Measurements from ENCODE around the gene FOXO1.
"Not testable (repeated sequence)": the region's sequence is repeated elsewhere in the genome, so short reads cannot be mapped to it uniquely, and the experiment has no call there.

FOXO1 gene

DNA sequence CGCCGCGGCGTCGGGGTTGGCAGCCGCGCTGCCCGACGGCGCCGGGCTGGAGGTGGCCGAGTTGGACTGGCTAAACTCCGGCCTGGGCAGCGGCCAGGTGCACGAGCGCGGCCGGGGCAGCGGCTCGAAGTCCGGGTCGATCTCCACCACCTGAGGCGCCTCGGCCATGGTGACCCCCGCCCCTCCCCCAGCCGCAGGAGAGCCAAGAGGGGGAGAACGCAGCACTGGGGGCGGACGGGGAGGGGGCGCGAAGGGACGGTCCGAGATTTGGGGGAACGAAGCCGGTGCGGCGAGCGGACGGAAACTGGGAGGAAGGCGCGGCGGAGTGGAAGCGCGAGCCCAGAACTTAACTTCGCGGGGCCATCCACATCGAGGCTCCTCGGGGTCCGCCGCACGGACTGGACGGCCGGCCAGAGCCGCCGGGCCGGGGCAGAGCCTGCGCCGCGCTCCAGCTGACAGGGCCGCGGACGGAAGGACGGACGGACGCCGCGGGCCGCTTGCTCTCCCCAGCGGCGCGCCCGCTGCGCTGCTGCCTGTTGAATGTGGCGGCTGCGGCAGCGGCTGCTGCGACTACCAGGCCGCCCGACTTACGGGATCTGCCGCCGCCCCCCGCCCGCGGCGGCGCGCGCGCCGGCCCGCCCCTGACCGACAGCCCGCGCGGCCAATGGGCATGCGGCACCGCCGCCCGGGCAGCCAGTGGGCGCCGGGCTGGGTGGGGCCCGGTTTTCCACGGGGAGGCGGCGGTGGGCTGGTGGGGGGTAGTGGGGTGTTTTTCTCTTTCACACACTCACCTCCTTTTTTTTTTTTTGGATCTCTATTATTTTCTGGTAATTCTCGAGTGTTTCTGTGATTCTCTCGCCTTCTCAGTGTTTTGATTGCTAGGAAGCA is at the start of gene FOXO1:
Gene FOXO1, minus strand, starts transcription at position 597 of the 888 bp plus-strand sequence. Its CDS starts 429 bp downstream, at position 168.
- DNase-seq (ENCODE audit: low read depth in 2 of 2): peak; percentile 74 to 77

DNA sequence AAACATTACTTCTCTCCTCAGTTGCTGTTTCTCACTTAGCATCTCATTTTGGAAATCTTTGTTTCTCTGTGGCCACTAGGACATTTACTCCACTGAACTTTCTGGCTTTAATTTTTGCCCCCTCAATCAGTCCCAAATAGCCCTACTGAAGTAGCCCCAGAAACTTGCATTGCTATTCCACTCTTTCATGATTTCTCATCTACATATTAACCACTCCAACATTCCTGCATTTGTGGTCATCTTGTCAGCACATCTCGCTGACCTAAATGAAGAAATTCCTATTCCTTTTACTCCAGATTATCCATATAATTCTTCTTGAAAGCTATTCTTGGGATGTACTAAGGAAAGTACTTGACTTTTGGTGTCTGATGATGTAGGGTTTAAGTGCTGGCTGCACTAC is 48.0 kb upstream of the FOXO1 start:
- DNase-seq (ENCODE audit: low read depth in 2 of 2): not testable (repeated sequence)

DNA sequence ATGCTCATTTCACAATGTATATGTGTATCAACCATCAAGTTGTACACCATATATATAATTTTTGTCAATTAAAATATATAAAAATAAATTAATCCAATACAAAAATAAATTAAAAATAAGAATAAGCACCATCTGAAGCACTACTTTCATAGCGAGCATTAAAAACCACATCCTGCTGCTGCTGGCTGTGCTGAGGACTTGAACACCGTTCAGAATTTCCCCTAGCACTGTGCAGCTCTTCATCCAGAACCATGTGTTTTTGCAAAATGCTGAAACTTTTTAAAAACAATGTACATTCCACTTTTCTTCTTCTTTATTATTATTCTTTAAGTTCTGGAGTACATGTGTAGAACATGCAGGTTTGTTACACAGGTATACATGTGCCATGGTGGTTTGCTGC is 40.0 kb upstream of the FOXO1 start:
- no peak for DNase-seq (ENCODE audit: low read depth in 2 of 2)

DNA sequence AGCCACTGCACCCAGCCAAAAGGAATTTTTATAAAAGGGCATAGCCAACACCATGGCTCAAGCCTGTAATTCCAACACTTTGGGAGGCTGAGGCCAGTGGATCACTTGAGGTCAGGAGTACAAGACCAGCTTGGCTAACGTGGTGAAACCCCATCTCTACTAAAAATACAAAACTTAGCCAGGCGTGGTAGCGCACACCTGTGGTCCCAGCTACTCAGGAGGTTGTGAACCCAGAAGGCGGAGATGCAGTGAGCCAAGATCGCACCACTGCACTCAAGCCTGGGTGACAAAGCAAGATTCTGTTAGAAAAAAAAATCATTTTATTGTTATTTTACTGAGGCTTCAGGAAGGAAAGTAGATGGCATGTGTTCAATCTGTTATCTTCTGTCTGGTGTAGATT is 31.3 kb upstream of the FOXO1 start:
- DNase-seq (ENCODE audit: low read depth in 2 of 2): no peak

DNA sequence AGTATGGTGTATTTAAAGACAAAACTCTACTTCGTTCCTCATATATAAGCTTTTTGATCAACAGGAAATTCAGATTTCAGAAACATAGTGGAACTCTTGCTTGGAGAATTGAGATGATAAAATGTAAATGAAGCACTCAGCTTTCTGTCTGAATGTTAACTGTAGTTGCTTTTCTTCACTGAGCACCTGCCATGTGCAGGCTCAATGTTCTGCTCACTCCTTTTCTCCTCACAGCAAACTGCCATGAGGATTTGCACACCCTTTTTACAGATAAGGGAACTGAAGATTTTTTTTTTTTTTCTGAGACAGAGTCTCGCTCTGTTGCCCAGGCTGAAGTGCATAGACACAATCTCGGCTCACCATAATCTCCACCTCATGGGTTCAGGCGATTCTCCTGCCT is 28.0 kb upstream of the FOXO1 start:
- no peak for DNase-seq (ENCODE audit: low read depth in 2 of 2)

DNA sequence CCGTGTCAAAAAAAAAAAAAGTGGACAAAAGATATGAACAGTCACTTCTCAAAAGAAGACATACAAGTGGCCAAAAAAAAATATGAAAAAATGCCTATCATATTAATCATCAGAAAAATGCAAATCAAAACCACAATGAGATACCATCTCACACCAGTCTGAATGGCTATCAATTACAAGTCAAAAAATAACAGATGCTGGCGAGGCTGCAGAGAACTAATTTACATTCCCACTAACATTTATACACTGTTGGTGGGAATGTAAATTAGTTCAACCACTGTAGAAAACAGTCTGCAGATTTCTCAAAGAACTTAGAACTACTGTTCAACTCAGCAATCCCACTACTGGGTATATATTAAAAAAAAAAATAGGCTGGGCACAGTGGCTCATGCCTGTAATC is 26.5 kb upstream of the FOXO1 start:
- DNase-seq (ENCODE audit: low read depth in 2 of 2): no peak

DNA sequence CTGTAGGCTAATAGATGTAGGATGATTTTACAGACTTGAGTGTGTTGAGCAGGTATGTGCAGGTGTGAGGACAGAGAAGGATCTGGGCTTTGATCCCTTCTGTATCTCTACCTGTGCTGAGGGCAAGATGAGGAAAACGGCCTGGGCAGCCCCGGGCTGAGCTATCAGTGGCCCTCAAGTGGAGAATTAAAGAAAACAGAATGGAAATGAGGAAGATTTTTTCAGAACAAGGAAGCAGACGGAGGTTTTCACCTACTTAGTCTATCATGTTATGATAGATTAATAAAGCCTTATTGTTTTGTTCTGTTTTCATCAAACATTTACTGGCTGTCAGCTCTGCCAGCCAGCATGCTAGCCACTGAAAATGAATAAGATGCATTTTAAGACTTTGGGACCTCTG is 22.3 kb upstream of the FOXO1 start:
- no peak for DNase-seq (ENCODE audit: low read depth in 2 of 2)

DNA sequence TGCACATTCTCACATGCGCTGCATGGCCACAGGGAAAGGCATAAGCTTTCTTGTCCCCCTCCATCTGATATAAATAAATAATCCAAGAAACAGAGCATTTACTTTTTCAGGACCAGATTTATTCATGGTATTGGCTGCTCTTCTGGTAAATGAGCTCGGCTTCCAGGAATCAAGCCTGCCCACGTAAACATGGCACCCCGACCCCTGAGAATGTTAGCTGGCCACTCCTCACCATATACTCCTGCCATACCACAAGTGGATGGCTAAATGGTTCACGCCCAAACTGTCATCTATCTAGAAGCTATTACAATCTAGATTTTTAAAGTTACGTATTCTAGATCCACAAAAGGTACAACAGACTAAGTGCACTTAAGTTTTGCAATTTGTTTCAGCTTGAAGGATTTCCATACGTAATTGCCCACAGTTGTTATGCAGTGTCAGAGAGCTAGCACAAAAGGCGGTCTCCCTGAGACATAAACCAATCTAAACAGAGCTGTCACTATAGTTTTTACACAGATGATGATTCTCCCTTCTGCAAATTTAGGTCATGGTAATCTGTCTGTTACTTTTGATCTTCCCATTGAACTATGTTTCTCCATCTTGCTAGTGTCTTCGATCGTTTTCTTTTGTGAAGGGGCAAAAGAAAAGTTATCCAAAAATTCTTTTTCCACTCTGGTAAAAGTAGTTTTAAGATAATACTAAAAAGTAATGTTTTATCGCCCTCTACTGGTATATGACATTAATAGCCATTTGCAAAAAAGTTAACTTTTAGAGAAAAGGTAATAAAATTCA is 16.2 kb upstream of the FOXO1 start:
- DNase-seq (ENCODE audit: low read depth in 2 of 2): no peak

DNA sequence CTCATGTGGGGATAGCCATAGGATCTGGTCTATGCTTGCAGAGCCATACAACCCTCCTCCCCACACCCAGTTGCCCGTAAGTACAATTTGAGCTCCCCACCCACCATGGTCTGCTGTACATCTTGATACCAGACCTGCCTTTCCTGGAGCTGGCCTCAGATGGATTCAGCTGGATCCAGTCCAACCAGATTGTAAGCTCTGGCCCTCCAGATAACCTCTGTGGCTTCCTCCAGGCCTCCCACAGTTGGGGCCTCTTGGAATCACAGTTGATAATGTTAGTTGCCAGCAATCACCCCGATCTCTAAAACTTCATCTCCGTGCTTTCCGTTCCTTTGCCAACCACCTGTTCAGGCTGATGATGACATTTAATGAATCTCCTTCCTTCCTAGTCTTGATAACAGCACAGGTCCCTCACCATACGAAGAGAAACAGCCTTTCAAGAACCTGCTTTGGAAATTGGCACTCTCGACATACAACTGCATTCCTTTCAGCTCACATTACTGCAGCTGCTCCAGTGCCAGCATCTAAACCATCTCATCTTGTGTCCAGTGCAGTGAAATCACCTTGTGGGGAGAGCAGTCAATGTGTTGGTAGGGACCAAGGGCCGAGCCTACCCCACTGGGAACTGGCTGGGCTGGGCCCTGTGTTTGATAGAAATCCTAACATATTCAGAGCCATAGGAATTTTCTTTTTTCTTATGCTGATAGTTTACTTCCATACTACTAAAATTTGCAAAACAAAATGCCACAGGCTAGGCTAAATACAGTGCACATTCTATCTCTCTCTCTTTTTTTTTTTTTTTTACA is 15.1 kb upstream of the FOXO1 start:
- no peak for DNase-seq (ENCODE audit: low read depth in 2 of 2)

DNA sequence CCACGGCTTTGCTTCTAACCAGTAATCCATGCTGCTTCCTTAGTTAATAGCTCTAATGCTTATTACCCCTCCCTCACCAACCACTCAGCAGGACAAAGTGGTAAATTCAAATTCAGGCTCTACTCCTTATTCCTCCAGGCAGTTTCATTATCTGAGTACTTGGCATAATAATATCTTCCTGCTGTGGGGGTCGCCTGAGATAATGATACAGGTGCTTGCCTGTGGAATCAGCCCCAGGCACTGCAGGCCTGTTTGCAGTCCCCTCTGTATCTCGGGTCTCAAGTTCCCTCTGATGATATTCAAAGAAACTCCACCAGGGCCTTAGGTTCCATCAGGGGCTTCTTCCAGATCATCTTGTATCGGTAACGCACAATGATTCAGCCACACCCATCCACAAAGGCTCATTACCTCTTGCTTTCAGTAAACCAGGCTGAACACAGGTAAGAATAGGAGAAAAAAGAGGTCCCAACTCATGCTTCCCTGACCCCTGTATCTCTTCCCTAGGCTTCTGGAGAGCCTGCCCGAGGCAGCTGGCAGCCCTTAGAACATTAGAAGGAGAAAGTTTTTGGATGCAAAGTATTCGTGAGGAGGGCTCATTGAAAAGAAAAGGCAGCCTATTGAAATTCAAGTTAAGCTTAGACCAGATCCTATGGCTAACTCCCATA is 14.3 kb upstream of the FOXO1 start:
- DNase-seq (ENCODE audit: low read depth in 2 of 2): no peak

DNA sequence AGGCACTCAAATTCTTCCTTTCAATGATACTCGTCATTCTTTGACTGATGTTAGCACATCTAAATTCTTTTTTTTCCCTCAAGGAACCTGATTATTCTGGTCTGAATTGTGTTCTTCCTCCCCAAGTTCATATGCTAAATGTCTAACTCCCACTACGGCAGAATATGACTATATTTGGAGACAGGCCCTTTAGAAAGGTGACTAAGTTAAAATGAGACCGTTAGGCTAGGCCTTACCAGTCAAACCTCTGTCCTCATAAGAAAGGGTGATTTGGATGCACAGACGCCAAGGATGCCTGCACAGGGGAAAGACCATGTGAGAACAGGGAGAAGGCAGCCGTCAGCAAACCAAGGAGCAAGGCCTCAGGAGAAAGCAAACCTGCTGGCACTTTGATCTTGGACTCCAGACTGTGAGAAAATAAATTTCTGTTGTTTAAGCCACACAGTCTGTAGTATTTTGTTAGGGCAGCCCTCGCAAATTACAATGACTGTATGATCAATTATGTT is 13.1 kb upstream of the FOXO1 start:
- DNase-seq (ENCODE audit: low read depth in 2 of 2): no peak

DNA sequence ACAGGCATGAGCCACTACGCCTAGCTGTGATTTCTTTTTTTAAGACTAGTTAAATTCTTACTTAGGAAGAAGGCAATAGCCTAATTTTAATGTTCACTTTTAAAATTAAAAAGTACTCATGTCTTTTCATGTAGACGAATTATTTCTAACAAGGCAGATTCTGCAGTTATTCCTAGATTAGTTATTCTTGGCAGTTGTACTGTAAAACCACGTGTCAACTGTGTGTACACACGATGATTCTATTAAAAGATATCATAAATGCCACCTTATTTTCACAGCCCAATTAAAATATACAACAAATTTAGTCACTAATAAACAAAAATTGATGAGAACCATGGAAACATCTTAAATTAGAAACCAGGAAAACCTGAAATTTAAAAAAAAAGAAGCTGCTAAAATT is 10.6 kb upstream of the FOXO1 start:
- no peak for DNase-seq (ENCODE audit: low read depth in 2 of 2)

DNA sequence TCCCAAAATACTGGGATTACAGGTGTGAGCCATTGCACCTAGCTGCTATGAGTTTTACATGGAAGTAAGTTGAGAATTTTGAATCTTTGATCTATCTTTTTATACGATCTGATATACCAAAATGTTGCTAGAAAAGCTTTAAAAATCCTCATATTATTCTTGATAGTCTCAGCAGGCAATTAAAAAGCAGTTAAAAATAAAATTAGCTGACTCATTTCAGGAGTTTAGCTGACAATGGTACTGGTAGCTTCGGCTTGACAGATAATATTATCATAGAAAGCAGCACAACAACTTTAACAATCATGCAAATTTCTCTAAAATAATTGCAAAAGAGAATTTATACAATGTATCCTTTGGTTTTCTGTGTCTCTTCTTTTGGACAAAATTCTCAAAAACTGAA is 9.6 kb upstream of the FOXO1 start:
- no peak for DNase-seq (ENCODE audit: low read depth in 2 of 2)

DNA sequence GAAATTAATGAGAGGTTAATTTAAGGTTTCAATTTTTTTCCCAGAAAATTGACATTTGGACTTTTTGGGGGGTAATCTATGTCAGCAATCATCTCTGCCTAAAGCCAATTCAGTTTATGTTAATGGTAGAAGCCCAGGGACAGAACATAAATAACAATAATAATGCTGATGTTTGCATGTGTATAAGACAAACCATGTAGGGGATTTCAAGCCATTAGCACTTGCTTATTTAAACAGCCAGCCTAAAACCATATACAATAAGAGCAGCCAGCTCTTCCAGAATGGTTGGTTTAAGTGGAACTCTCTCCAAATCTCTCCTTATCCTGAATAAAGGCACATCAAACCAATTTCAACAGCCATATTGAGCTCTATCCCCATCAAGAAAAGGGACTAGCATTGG is 7.0 kb upstream of the FOXO1 start:
- no peak for DNase-seq (ENCODE audit: low read depth in 2 of 2)

DNA sequence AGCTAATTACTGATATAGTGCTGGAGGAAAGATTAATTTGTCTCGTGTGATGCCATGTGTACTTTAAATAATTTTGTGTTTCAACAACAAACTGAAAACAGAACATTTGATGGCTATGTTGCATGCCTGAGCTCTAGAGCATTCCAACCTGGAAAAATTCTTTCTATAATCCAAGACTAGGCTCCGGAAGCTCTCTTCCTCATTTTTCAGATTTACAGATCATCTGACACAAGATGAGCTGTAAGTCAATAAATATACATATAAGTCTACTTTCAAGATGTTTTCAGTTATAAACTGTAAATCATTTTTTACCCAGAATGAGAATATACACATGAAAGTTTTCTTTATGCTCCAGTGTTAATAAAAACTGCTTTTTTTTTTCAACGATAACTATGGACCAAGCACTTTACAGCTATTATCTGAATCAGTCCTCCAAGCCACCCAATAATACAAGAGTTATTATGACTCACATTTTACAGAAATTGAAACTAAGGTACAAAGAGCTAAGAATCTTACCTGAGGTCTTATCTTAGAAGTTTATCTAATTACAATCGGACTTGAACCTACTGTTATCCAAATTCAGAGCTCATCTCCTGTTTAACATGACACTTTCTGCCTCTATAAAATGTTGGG is 6.4 kb upstream of the FOXO1 start:
- DNase-seq (ENCODE audit: low read depth in 2 of 2): no peak

DNA sequence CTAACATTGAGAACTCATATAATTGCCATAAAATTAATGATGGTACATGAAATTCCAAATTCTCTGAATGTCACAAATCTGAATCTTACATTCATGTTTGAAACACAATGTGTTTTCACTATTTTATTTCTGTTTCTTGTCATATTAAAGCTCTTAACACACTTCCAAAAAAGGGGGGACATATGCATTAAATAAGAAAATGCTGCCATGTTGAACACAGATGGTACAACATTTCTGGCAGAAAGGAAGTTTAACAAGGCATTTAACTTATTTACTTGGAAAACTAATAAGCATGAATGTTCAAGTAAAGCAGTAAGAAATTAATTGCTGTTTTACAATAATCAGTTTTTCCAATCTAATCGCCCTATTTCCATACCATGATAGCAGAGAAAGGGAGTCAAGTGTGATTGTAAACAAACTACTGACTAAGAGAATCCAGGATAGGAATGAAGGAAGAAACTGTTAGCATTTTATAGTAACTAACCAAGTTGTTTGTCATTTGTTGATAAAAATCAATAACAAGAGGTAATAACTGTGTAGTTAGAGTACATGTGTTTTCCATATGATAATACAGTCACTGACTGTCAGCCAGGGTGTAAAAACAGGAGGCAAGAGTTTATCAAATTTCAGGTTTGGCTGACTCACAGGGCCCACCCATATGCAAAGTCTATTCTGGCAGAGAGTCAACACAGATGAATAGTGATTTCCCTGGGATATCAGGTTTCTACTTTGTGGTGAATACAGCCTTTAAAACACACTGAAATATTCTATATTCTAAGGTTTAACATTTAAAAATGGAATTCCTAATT is 5.7 kb upstream of the FOXO1 start:
- DNase-seq (ENCODE audit: low read depth in 2 of 2): no peak

DNA sequence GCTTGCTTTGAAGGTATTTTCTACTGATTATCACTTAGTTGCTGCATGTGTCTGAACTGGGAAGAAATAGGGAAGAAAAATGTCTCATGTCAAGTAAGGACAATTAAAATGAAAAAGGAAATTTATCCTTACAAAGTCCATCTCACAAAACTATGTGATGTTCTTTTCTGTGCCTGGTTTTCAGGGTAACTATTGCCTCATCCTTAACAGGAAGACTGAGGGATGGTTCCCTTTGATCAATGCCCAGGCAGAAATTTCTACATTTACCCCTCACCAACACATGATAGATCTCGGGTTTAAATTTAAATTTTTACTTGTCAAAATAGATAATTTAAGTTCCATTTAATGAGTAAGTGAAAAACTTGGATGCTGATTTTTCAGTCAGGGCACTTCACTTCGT is 3.9 kb upstream of the FOXO1 start:
- DNase-seq (ENCODE audit: low read depth in 2 of 2): no peak

DNA sequence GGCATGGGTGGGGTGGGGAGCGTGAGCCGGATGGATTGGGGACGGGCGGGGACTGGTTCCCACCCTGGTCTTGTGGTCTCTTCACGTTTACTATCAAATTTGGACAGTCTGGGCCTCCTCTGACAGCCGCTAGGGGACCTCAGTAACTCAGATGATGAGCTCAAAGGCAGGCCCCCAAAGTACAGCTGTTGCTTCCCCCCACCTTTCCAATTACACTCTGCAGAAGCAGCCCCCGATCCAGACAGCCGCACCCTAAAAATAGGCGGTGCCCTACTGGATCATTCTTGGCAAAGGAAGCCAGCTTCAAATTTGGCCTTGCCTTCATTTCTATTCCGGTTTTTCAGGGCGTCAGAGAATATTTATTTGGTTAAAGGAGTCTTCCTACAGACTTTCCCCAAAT is 1.9 kb upstream of the FOXO1 start:
- DNase-seq (ENCODE audit: low read depth in 2 of 2): peak; percentile 18 to 22

DNA sequence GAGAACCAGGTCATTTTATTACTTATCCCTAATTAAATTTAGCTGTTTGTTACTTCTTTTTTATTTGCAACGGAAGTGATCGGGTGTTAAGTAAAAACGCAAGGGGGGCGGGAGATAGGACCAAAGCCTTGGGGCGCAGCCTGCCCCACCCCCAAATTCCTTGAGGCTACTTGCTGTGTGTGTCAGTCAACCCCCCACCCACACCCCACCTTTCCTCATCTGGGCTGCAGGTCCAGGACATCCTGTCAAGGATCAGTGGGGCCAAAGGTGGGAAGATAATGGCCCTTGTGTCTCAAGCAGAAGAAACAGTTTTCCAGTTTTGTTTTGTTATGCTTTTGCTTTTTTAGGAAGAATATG is 1.2 kb upstream of the FOXO1 start:
- no peak for DNase-seq (ENCODE audit: low read depth in 2 of 2)

DNA sequence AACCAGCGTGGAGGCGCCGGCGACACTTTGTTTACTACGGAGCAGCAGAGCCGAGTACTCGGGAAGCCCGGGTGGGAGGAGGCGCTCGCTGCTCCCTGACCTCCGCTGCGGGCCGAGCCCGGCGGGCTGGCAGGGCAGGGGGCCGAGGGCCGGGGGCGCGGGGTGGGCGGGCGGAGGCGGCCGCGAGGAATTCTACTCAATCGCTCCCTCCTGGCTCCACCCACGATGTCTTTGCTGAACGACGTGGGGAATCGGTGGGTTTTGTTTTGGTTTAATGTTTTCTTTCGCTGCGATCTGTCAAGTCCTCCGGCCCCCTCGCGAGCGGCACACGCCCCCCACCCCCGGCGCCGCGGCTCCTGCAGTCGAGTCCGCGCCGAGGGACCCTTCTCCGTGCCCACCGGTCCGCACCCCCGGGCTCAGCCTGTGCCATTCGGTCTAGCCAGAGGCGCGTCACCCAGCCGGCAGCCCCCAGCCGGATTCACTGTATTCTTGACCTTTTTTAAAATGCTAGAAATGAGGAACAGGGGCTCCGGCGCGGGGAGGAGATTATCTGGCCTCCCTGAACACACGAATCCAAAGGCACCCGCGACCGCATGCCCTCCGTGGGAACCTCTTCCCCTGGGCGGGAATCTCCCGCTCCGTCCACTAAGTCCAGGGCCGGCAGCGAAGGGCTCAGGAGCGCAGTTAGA is 636 bp upstream of the FOXO1 start:
- no peak for DNase-seq (ENCODE audit: low read depth in 2 of 2)

All from activated CD8-positive, alpha-beta memory T cell treated with anti-CD3 and anti-CD28 coated beads for 4 hours (primary cell).